Fibroblast of lung (primary cell): ENCODE measurements around the gene IFT52. TPM values are rescaled to one million over a fixed set of nuclear protein-coding genes. Genes with fewer than 3 reads are reported as not detected.

Experiments
- DNase-seq, 2 donors: peaks; one replicate each; pipeline versions ENCODE4 v3.0.0 to v3.0.0-alpha.2; 2010; ENCODE audit warnings: low read depth in 2 of 2
- H2AFZ ChIP-seq: 2 replicates; pipeline ENCODE4 v1.5.1; 2012; ENCODE audit warnings: low read length, control low read depth, inconsistent platforms
- H3K27ac ChIP-seq: 2 replicates; pipeline ENCODE4 v1.5.1; 2011; ENCODE audit warnings: low read length, control low read depth; ENCODE audit not compliant: insufficient read depth
- H3K27me3 ChIP-seq: 2 replicates; pipeline ENCODE4 v1.5.1; 2011; ENCODE audit warnings: mild to moderate bottlenecking, low read length; ENCODE audit not compliant: control insufficient read depth, insufficient read depth
- H3K36me3 ChIP-seq: 2 replicates; pipeline ENCODE4 v1.5.1; 2011; ENCODE audit warnings: low read length; ENCODE audit not compliant: control insufficient read depth, insufficient read depth
- H3K4me1 ChIP-seq: 2 replicates; pipeline ENCODE4 v1.5.1; 2011; ENCODE audit warnings: low read length; ENCODE audit not compliant: control insufficient read depth, insufficient read depth; ENCODE audit errors: extremely low read depth
- H3K4me2 ChIP-seq: 2 replicates; pipeline ENCODE4 v1.5.1; 2011; ENCODE audit warnings: low read length, control low read depth; ENCODE audit not compliant: insufficient read depth; ENCODE audit errors: extremely low read depth
- H3K4me3 ChIP-seq, 4 experiments: fragments of 200-600 bp in 1 of 4; sonication (generic) in 1 of 4; replicated peaks in 1 of 4; 2 replicates each; pipeline ENCODE4 v1.5.1; 2011 to 2016; ENCODE audit warnings: low read length in 4 of 4, low read depth in 3 of 4, mild to moderate bottlenecking in 3 of 4, control low read depth in 2 of 4, inconsistent platforms in 1 of 4, mixed read lengths in 1 of 4; ENCODE audit not compliant: insufficient read depth in 1 of 4; ENCODE audit errors: control extremely low read depth in 1 of 4
- H3K79me2 ChIP-seq: 2 replicates; pipeline ENCODE4 v1.5.1; 2012; ENCODE audit warnings: mild to moderate bottlenecking, low read length, inconsistent platforms; ENCODE audit not compliant: control insufficient read depth, insufficient read depth
- H3K9ac ChIP-seq: 2 replicates; pipeline ENCODE4 v1.5.1; 2011; ENCODE audit warnings: mild to moderate bottlenecking, low read length, control low read depth; ENCODE audit not compliant: insufficient read depth
- H3K9me3 ChIP-seq: 2 replicates; pipeline ENCODE4 v1.5.1; 2012; ENCODE audit warnings: low read depth, low read length; ENCODE audit not compliant: control insufficient read depth, insufficient read depth
- H4K20me1 ChIP-seq: 2 replicates; pipeline ENCODE4 v1.5.1; 2011; ENCODE audit warnings: low read length; ENCODE audit not compliant: control insufficient read depth, insufficient read depth; ENCODE audit errors: extremely low read depth
- CTCF ChIP-seq, 2 donors: IDR thresholded peaks in 1 of 2; conservative IDR thresholded peaks in 1 of 2; 1 replicate in 1 of 2; 2 replicates in 1 of 2; pipeline ENCODE4 v1.5.1; 2011 to 2012; ENCODE audit warnings: low read length in 2 of 2, control low read depth in 1 of 2, inconsistent platforms in 1 of 2, low read depth in 1 of 2, mild to moderate bottlenecking in 1 of 2
- EZH2 ChIP-seq: IDR thresholded peaks from 2 replicates; pipeline ENCODE4 v1.5.1; 2012; ENCODE audit warnings: low read length, control low read depth, mild to moderate bottlenecking; ENCODE audit errors: missing control alignments
- polyA plus RNA-seq, 2 donors: library from polyadenylated mRNA; depleted of rRNA in 1 of 2; stranded (reverse) in 1 of 2; unstranded in 1 of 2; fragments of >200 nt; gene quantifications; 2 replicates each; pipeline ENCODE4 v1.2.1, GENCODE V29; 2011 to 2012; ENCODE audit warnings: missing spikeins in 1 of 2
- total RNA-seq: library from RNA; depleted of rRNA; stranded (reverse); fragments of >200 nt; gene quantifications from 2 replicates; pipeline ENCODE4 v1.2.1, GENCODE V29; 2014

Gene IFT52
- total and polyA plus RNA-seq, 2 donors (not counting 1 experiment from before 2014, with no cell fraction given) = 38.8 to 41.9 TPM

- no peak overlapping the region for H3K4me2 ChIP-seq
- H3K9me3 ChIP-seq = no peaks in the 10 kb centered on the region
- no peaks in the 10 kb centered on the region for H3K27me3 ChIP-seq
- no peak overlapping the region for H3K4me3 ChIP-seq
- H3K36me3 ChIP-seq = no peaks in the 10 kb centered on the region
- no peaks in the 10 kb centered on the region for H3K4me1 ChIP-seq
- H3K9ac ChIP-seq = no peak overlapping the region
- no peaks in the 10 kb centered on the region for H4K20me1 ChIP-seq
- TF ChIP-seq CTCF (conservative IDR thresholded peaks at IDR 0.05 in 1 of 2, IDR thresholded peaks at IDR 0.05 in 1 of 2; ENCODE audit: low read depth in 1 of 2, low read length in 2 of 2) (no peak), EZH2 (no peak)
- H3K79me2 ChIP-seq = no peaks in the 10 kb centered on the region
- DNase-seq = no peak
- no peak overlapping the region for H2AFZ ChIP-seq
- no peak overlapping the region for H3K27ac ChIP-seq
Measured at GRCh38 chr20:43565758-43566104, 25.0 kb upstream of the IFT52 start.

- H3K27me3 ChIP-seq = no peaks in the 10 kb centered on the region
- TF ChIP-seq EZH2 (no peak), CTCF (conservative IDR thresholded peaks at IDR 0.05 in 1 of 2, IDR thresholded peaks at IDR 0.05 in 1 of 2; ENCODE audit: low read depth in 1 of 2, low read length in 2 of 2) (no peak)
- no peak overlapping the region for H2AFZ ChIP-seq
- no peak overlapping the region for H3K27ac ChIP-seq
- DNase-seq = no peak
- no peaks in the 10 kb centered on the region for H3K36me3 ChIP-seq
- H3K9ac ChIP-seq = no peak overlapping the region
- no peaks in the 10 kb centered on the region for H3K79me2 ChIP-seq
- no peak overlapping the region for H3K4me3 ChIP-seq
- no peaks in the 10 kb centered on the region for H3K9me3 ChIP-seq
- no peaks in the 10 kb centered on the region for H4K20me1 ChIP-seq
- no peak overlapping the region for H3K4me2 ChIP-seq
- H3K4me1 ChIP-seq = no peaks in the 10 kb centered on the region
Measured at GRCh38 chr20:43567477-43567876, 23.3 kb upstream of the IFT52 start.

GRCh38 chr20:43568706-43569105, 22.0 kb upstream of the IFT52 start:
- TF ChIP-seq CTCF (conservative IDR thresholded peaks at IDR 0.05 in 1 of 2, IDR thresholded peaks at IDR 0.05 in 1 of 2; ENCODE audit: low read depth in 1 of 2, low read length in 2 of 2) (no peak), EZH2 (no peak)
- Histone ChIP-seq H3K4me3 (no peak overlapping the region), H2AFZ (no peak overlapping the region), H3K36me3 (no peaks in the 10 kb centered on the region), H3K4me2 (no peak overlapping the region), H3K9ac (no peak overlapping the region), H3K4me1 (no peaks in the 10 kb centered on the region), H3K27ac (no peak overlapping the region), H3K79me2 (no peaks in the 10 kb centered on the region), H4K20me1 (no peaks in the 10 kb centered on the region), H3K27me3 (no peaks in the 10 kb centered on the region), H3K9me3 (no peaks in the 10 kb centered on the region)
- DNase-seq = no peak
